H9 (cell line): ENCODE measurements around the gene LARP4B. TPM values are rescaled to one million over a fixed set of nuclear protein-coding genes. Genes with fewer than 3 reads are reported as not detected.

Experiments used
- DNase-seq: peaks from one replicate; pipeline ENCODE4 v3.0.0-alpha.2; 2017
- H2AFZ ChIP-seq: one replicate; pipeline ENCODE4 v1.6.1; 2013; ENCODE audit warnings: mild to moderate bottlenecking, low read length, control low read depth, moderate library complexity
- H2AK5ac ChIP-seq: 2 replicates; pipeline ENCODE4 v1.6.1; 2013; ENCODE audit warnings: low read length, control low read depth, mixed read lengths; ENCODE audit not compliant: insufficient read length
- H2BK120ac ChIP-seq: one replicate; pipeline ENCODE4 v1.6.1; 2013; ENCODE audit warnings: low read depth, mild to moderate bottlenecking, low read length, control low read depth, inconsistent platforms; ENCODE audit not compliant: poor library complexity, severe bottlenecking
- H2BK12ac ChIP-seq: 2 replicates; pipeline ENCODE4 v1.6.1; 2013; ENCODE audit warnings: low read length, control low read depth, mixed read lengths, low read depth; ENCODE audit not compliant: insufficient read length
- H2BK15ac ChIP-seq: 2 replicates; pipeline ENCODE4 v1.6.1; 2013; ENCODE audit warnings: low read depth, low read length, control low read depth
- H2BK20ac ChIP-seq: one replicate; pipeline ENCODE4 v1.6.1; 2013; ENCODE audit warnings: low read depth, mild to moderate bottlenecking, low read length, control low read depth, inconsistent platforms; ENCODE audit not compliant: poor library complexity, severe bottlenecking
- H2BK5ac ChIP-seq: 2 replicates; pipeline ENCODE4 v1.6.1; 2013; ENCODE audit warnings: low read length, control low read depth, mixed read lengths; ENCODE audit not compliant: insufficient read length
- H3K14ac ChIP-seq: 2 replicates; pipeline ENCODE4 v1.6.1; 2013; ENCODE audit warnings: low read length, control low read depth; ENCODE audit not compliant: insufficient read depth
- H3K18ac ChIP-seq: 2 replicates; pipeline ENCODE4 v1.6.1; 2013; ENCODE audit warnings: low read depth, mild to moderate bottlenecking, mixed read lengths, low read length, control low read depth; ENCODE audit not compliant: insufficient read length
- H3K23ac ChIP-seq: 2 replicates; pipeline ENCODE4 v1.6.1; 2013; ENCODE audit warnings: low read length, control low read depth, mixed read lengths, low read depth; ENCODE audit not compliant: insufficient read length
- H3K23me2 ChIP-seq: 2 replicates; pipeline ENCODE4 v1.6.1; 2013; ENCODE audit warnings: low read depth, mild to moderate bottlenecking, mixed read lengths, low read length, control low read depth; ENCODE audit not compliant: insufficient read length, poor library complexity, severe bottlenecking
- H3K27ac ChIP-seq: 2 replicates; pipeline ENCODE4 v1.5.1; 2013; ENCODE audit warnings: low read length, control low read depth, mixed read lengths, low read depth; ENCODE audit not compliant: insufficient read length
- H3K27me3 ChIP-seq: 2 replicates; pipeline ENCODE4 v1.6.1; 2013; ENCODE audit warnings: low read length, control low read depth, inconsistent platforms; ENCODE audit not compliant: insufficient read depth
- H3K4ac ChIP-seq: 2 replicates; pipeline ENCODE4 v1.6.1; 2013; ENCODE audit warnings: low read depth, mild to moderate bottlenecking, control low read depth, inconsistent platforms, low read length, moderate library complexity
- H3K4me1 ChIP-seq: 2 replicates; pipeline ENCODE4 v1.6.1; 2013; ENCODE audit warnings: low read length, control low read depth, inconsistent platforms; ENCODE audit not compliant: insufficient read depth
- H3K4me2 ChIP-seq: 2 replicates; pipeline ENCODE4 v1.6.1; 2013; ENCODE audit warnings: low read length, control low read depth, mixed read lengths; ENCODE audit not compliant: insufficient read length, insufficient read depth
- H3K56ac ChIP-seq: 2 replicates; pipeline ENCODE4 v1.6.1; 2013; ENCODE audit warnings: low read depth, mild to moderate bottlenecking, mixed read lengths, low read length, control low read depth; ENCODE audit not compliant: insufficient read length
- H3K79me1 ChIP-seq: 2 replicates; pipeline ENCODE4 v1.6.1; 2013; ENCODE audit warnings: low read depth, mild to moderate bottlenecking, moderate library complexity, low read length, control low read depth, inconsistent platforms; ENCODE audit not compliant: insufficient read depth, poor library complexity, severe bottlenecking
- H3K79me2 ChIP-seq: 2 replicates; pipeline ENCODE4 v1.6.1; 2013; ENCODE audit warnings: low read length, control low read depth, inconsistent platforms; ENCODE audit not compliant: insufficient read depth
- H3K9ac ChIP-seq: 2 replicates; pipeline ENCODE4 v1.6.1; 2013; ENCODE audit warnings: low read length, control low read depth, mixed read lengths; ENCODE audit not compliant: insufficient read length; ENCODE audit errors: extremely low read depth
- H3K9me3 ChIP-seq: one replicate; pipeline ENCODE4 v1.6.1; 2013; ENCODE audit warnings: low read depth, low read length, inconsistent platforms; ENCODE audit not compliant: control insufficient read depth
- H3T11ph ChIP-seq: one replicate; pipeline ENCODE4 v1.6.1; 2013; ENCODE audit warnings: mild to moderate bottlenecking, low read length, control low read depth, inconsistent platforms
- H4K20me1 ChIP-seq: one replicate; pipeline ENCODE4 v1.6.1; 2013; ENCODE audit not compliant: control insufficient read depth, insufficient read length, insufficient read depth
- H4K5ac ChIP-seq: 2 replicates; pipeline ENCODE4 v1.6.1; 2013; ENCODE audit warnings: low read depth, mild to moderate bottlenecking, mixed read lengths, low read length, control low read depth; ENCODE audit not compliant: insufficient read length
- H4K8ac ChIP-seq: replicated peaks from 2 replicates; pipeline ENCODE4 v1.6.1; 2013; ENCODE audit warnings: low read length, control low read depth, mixed read lengths, low read depth; ENCODE audit not compliant: insufficient read length
- H4K91ac ChIP-seq: 2 replicates; pipeline ENCODE4 v1.6.1; 2013; ENCODE audit warnings: low read depth, mild to moderate bottlenecking, moderate library complexity, mixed read lengths, low read length, control low read depth; ENCODE audit not compliant: insufficient read length
- H3K27ac Mint-ChIP-seq, 3 experiments: 2 replicates in 2 of 3; 3 replicates in 1 of 3; pipeline ENCODE4 v1.8.0; 2020 to 2021; ENCODE audit warnings: mixed read lengths in 3 of 3, mild to moderate bottlenecking in 1 of 3, moderate library complexity in 1 of 3
- H3K27me3 Mint-ChIP-seq: 2 replicates; pipeline ENCODE4 v1.8.0; 2021; ENCODE audit warnings: low read depth, mild to moderate bottlenecking, moderate library complexity, mixed read lengths
- H3K36me3 Mint-ChIP-seq, 3 experiments: 2 replicates in 2 of 3; 3 replicates in 1 of 3; pipeline ENCODE4 v1.8.0; 2020 to 2021; ENCODE audit warnings: low read depth in 3 of 3, mixed read lengths in 3 of 3; ENCODE audit not compliant: insufficient read depth in 1 of 3
- H3K4me1 Mint-ChIP-seq, 2 experiments: 2 replicates each; pipeline ENCODE4 v1.8.0; 2020; ENCODE audit warnings: mixed read lengths in 2 of 2
- H3K4me3 Mint-ChIP-seq, 2 experiments: 2 replicates in 1 of 2; 3 replicates in 1 of 2; pipeline ENCODE4 v1.8.0; 2020 to 2021; ENCODE audit warnings: mild to moderate bottlenecking in 2 of 2, mixed read lengths in 2 of 2, moderate library complexity in 1 of 2
- H3K9me3 Mint-ChIP-seq, 2 experiments: 2 replicates in 1 of 2; 3 replicates in 1 of 2; pipeline ENCODE4 v1.8.0; 2020; ENCODE audit warnings: mild to moderate bottlenecking in 2 of 2, mixed read lengths in 2 of 2, moderate library complexity in 1 of 2
- CTCF ChIP-seq: fragments of 200-600 bp; sonication (generic); conservative IDR thresholded peaks from 3 replicates; pipeline ENCODE4 v1.8.0; 2021; ENCODE audit warnings: antibody characterized with exemption, mild to moderate bottlenecking
- WGBS: extraction: QIAGEN DNeasy Blood & Tissue Kit; methylation state at CpG from one replicate; pipeline ENCODE4 v1.1.7; 2013; ENCODE audit warnings: missing lambda C conversion rate, low lambda C conversion rate, mixed read lengths; ENCODE audit not compliant: insufficient read length; ENCODE audit errors: extremely low coverage; 5-methylcytosine and 5-hydroxymethylcytosine counted together
- total RNA-seq: library from RNA; stranded (reverse); gene quantifications from 2 replicates; pipeline ENCODE4 v1.2.1, GENCODE V29; 2021

The LARP4B gene
- total RNA-seq, 1 experiment from 2014 or later: 88.9 TPM

- Histone ChIP-seq H4K8ac (no peak overlapping the region), H3K4ac (no peak overlapping the region), H2BK20ac (no peak overlapping the region), H3K27me3 (no peaks in the 10 kb centered on the region), H4K20me1 (no peaks in the 10 kb centered on the region), H2BK15ac (no peak overlapping the region), H3K18ac (no peak overlapping the region), H2AK5ac (no peak overlapping the region), H2BK5ac (no peak overlapping the region), H3K27ac (no peak overlapping the region), H2BK12ac (no peak overlapping the region), H3K4me1 (no peaks in the 10 kb centered on the region), H3K79me1 (no peaks in the 10 kb centered on the region), H3K14ac (no peak overlapping the region), H3K9ac (no peak overlapping the region), H3T11ph (no peak overlapping the region), H3K23ac (no peak overlapping the region), H3K9me3 (no peaks in the 10 kb centered on the region), H4K5ac (no peak overlapping the region), H2BK120ac (no peak overlapping the region), H2AFZ (no peak overlapping the region), H3K56ac (no peak overlapping the region), H3K79me2 (no peaks in the 10 kb centered on the region), H4K91ac (no peak overlapping the region), H3K23me2 (no peaks in the 10 kb centered on the region), H3K4me2 (no peak overlapping the region)
- Mint-ChIP-seq H3K4me3 (no peak overlapping the region), H3K27me3 (peaks cover 24% of the 10 kb centered on the region), H3K4me1 (peaks cover 2 to 4% of the 10 kb centered on the region in 2 experiments; a peak in 1 of 4 replicates), H3K27ac (no peak overlapping the region), H3K36me3 (peaks cover 4 to 13% (median 10%) of the 10 kb centered on the region in 3 experiments), H3K9me3 (peaks cover 15 to 17% of the 10 kb centered on the region in 2 experiments)
- DNase-seq: no peak
- TF ChIP-seq CTCF: no peak
- no CpG with 5 or more reads among the region's 7 CpGs for WGBS
Measured at GRCh38 chr10:791639-792038, 139.9 kb downstream of the LARP4B start.
